Vagina (tissue), 2 donors: Measurements from ENCODE around the gene ACP3.
"Not testable (repeated sequence)": the region's sequence is repeated elsewhere in the genome, so short reads cannot be mapped to it uniquely, and the experiment has no call there.

Source experiments
- POLR2AphosphoS5 ChIP-seq, 2 donors: sonication (generic); formaldehyde crosslinking; IDR thresholded peaks; one replicate each; pipeline ENCODE4 v1.9.0; 2017; ENCODE audit warnings: antibody characterized with exemption in 2 of 2, mild to moderate bottlenecking in 2 of 2, low read depth in 1 of 2; ENCODE audit not compliant: insufficient read depth in 1 of 2
- TF ChIP-seq, protein P1 (sequence below), 3 experiments: fragments of 450-650 bp in 2 of 3; fragments of 200-600 bp in 1 of 3; sonication (generic) in 1 of 3; IDR thresholded peaks; one replicate each; pipeline ENCODE4 v1.5.1; 2017 to 2019; ENCODE audit warnings: antibody characterized with exemption in 3 of 3, mild to moderate bottlenecking in 2 of 3, moderate library complexity in 2 of 3

DNA sequence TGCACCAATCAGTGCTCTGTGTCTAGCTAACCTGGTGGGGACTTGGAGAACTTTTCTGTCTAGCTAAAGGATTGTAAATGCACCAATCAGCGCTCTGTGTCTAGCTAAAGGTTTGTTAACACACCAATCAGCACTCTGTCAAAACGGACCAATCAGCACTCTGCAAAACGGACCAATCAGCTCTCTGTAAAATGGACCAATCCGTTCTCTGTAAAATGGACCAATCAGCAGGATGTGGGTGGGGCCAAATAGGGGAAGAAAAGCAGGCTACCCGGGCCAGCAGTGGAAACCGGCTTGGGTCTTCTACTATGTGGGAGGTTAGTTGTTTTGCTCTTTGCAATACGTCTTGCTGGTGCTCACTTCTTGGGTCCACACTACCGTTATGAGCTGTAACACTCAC lies 79.6 kb downstream of the ACP3 start:
- TF ChIP-seq POLR2AphosphoS5 (IDR thresholded peaks at IDR 0.05; ENCODE audit: insufficient read depth in 1 of 2, low read depth in 1 of 2) = not testable (repeated sequence)
- TF ChIP-seq, protein P1, sequence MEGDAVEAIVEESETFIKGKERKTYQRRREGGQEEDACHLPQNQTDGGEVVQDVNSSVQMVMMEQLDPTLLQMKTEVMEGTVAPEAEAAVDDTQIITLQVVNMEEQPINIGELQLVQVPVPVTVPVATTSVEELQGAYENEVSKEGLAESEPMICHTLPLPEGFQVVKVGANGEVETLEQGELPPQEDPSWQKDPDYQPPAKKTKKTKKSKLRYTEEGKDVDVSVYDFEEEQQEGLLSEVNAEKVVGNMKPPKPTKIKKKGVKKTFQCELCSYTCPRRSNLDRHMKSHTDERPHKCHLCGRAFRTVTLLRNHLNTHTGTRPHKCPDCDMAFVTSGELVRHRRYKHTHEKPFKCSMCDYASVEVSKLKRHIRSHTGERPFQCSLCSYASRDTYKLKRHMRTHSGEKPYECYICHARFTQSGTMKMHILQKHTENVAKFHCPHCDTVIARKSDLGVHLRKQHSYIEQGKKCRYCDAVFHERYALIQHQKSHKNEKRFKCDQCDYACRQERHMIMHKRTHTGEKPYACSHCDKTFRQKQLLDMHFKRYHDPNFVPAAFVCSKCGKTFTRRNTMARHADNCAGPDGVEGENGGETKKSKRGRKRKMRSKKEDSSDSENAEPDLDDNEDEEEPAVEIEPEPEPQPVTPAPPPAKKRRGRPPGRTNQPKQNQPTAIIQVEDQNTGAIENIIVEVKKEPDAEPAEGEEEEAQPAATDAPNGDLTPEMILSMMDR (IDR thresholded peaks at IDR 0.05) = not testable (repeated sequence)
